Measurements from ENCODE around the gene HLA-G. TPM values are rescaled to one million over a fixed set of nuclear protein-coding genes. Genes with fewer than 3 reads are reported as not detected.

The HLA-G gene
- total RNA-seq, 1 experiment from 2014 or later = not detected

GRCh38 chr6:29816030-29816429, 11.6 kb upstream of the HLA-G start:
- CTCF ChIA-PET = interaction anchor here (1.1 kb wide), 1 partner anchor 78 kb away, joined by 3 read pairs; no protein-coding TSS in a partner anchor
- H3K9ac ChIP-seq (ENCODE audit: low read length) = no peak overlapping the region
- no peaks in the 10 kb centered on the region for H4K20me1 ChIP-seq (ENCODE audit: insufficient read depth)
- POLR2A ChIA-PET = interaction anchor here (0.6 kb wide), 1 partner anchor 59 kb away, joined by 3 read pairs; no protein-coding TSS in a partner anchor
- RAD21 ChIA-PET (ENCODE audit: low non-redundant PET in 1 of 2, low total read pairs in 2 of 2, uncharacterized antibody in 2 of 2, unreplicated experiment in 2 of 2) = no interaction called here
- no peaks in the 10 kb centered on the region for H3K27me3 ChIP-seq (ENCODE audit: insufficient read depth, low read length)
- H3K79me2 ChIP-seq (ENCODE audit: insufficient read depth, low read length) = no peaks in the 10 kb centered on the region
- no peaks in the 10 kb centered on the region for H3K9me2 ChIP-seq (ENCODE audit: insufficient read depth)
- H3K4me1 ChIP-seq (ENCODE audit: control insufficient read depth in 1 of 2, insufficient read depth in 2 of 2, low read length in 2 of 2) = peaks cover 0 to 19% of the 10 kb centered on the region in 2 experiments; a peak in 3 of 4 replicates
- no peak overlapping the region for H3K27ac ChIP-seq (ENCODE audit: low read depth, low read length)
- H3K36me3 ChIP-seq (ENCODE audit: control insufficient read depth in 1 of 2, insufficient read depth in 2 of 2, low read length in 2 of 2) = no peaks in the 10 kb centered on the region
- no peak for DNase-seq (ENCODE audit: low read depth, low spot score)
- no peak overlapping the region for H2AFZ ChIP-seq (ENCODE audit: low read depth, low read length, poor library complexity, severe bottlenecking)
- no peak for TF ChIP-seq CEBPB (IDR thresholded peaks at IDR 0.05; ENCODE audit: low read depth)
- TF ChIP-seq ZFX (IDR thresholded peaks at IDR 0.05) = no peak
- TF ChIP-seq ELF1 (IDR thresholded peaks at IDR 0.05; ENCODE audit: borderline replicate concordance, low read depth) = no peak
- no peak for TF ChIP-seq TCF7L2 (IDR thresholded peaks at IDR 0.05; ENCODE audit: borderline replicate concordance, extremely low read depth, insufficient read depth, insufficient read length)
- TF ChIP-seq, protein P1, sequence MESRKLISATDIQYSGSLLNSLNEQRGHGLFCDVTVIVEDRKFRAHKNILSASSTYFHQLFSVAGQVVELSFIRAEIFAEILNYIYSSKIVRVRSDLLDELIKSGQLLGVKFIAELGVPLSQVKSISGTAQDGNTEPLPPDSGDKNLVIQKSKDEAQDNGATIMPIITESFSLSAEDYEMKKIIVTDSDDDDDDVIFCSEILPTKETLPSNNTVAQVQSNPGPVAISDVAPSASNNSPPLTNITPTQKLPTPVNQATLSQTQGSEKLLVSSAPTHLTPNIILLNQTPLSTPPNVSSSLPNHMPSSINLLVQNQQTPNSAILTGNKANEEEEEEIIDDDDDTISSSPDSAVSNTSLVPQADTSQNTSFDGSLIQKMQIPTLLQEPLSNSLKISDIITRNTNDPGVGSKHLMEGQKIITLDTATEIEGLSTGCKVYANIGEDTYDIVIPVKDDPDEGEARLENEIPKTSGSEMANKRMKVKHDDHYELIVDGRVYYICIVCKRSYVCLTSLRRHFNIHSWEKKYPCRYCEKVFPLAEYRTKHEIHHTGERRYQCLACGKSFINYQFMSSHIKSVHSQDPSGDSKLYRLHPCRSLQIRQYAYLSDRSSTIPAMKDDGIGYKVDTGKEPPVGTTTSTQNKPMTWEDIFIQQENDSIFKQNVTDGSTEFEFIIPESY (IDR thresholded peaks at IDR 0.05; ENCODE audit: extremely low read depth, insufficient replicate concordance, low read length) = no peak
- no peak for TF ChIP-seq JUND (IDR thresholded peaks at IDR 0.05)
- no peak for TF ChIP-seq POLR2A (IDR thresholded peaks at IDR 0.05; ENCODE audit: borderline replicate concordance, extremely low read depth, insufficient read depth, insufficient read length)
- TF ChIP-seq YY1 (IDR thresholded peaks at IDR 0.05; ENCODE audit: extremely low read depth, insufficient replicate concordance, low read depth, low read length) = no peak
- TF ChIP-seq, protein P2, sequence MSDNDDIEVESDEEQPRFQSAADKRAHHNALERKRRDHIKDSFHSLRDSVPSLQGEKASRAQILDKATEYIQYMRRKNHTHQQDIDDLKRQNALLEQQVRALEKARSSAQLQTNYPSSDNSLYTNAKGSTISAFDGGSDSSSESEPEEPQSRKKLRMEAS (IDR thresholded peaks at IDR 0.05) = no peak
- TF ChIP-seq POLR2AphosphoS5 (IDR thresholded peaks at IDR 0.05; ENCODE audit: low read depth, low read length) = no peak
- TF ChIP-seq SIN3A (IDR thresholded peaks at IDR 0.05; ENCODE audit: low read depth) = no peak
- TF ChIP-seq RAD21 (IDR thresholded peaks at IDR 0.05; ENCODE audit: low read depth) = no peak
- TF ChIP-seq EGR1 (IDR thresholded peaks at IDR 0.05; ENCODE audit: low read depth) = no peak
- TF ChIP-seq ZNF274 (IDR thresholded peaks at IDR 0.05; ENCODE audit: low read depth, low read length) = no peak
- TF ChIP-seq, protein P3, sequence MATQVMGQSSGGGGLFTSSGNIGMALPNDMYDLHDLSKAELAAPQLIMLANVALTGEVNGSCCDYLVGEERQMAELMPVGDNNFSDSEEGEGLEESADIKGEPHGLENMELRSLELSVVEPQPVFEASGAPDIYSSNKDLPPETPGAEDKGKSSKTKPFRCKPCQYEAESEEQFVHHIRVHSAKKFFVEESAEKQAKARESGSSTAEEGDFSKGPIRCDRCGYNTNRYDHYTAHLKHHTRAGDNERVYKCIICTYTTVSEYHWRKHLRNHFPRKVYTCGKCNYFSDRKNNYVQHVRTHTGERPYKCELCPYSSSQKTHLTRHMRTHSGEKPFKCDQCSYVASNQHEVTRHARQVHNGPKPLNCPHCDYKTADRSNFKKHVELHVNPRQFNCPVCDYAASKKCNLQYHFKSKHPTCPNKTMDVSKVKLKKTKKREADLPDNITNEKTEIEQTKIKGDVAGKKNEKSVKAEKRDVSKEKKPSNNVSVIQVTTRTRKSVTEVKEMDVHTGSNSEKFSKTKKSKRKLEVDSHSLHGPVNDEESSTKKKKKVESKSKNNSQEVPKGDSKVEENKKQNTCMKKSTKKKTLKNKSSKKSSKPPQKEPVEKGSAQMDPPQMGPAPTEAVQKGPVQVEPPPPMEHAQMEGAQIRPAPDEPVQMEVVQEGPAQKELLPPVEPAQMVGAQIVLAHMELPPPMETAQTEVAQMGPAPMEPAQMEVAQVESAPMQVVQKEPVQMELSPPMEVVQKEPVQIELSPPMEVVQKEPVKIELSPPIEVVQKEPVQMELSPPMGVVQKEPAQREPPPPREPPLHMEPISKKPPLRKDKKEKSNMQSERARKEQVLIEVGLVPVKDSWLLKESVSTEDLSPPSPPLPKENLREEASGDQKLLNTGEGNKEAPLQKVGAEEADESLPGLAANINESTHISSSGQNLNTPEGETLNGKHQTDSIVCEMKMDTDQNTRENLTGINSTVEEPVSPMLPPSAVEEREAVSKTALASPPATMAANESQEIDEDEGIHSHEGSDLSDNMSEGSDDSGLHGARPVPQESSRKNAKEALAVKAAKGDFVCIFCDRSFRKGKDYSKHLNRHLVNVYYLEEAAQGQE (IDR thresholded peaks at IDR 0.05; ENCODE audit: low read depth) = no peak
- no peak for TF ChIP-seq SP1 (IDR thresholded peaks at IDR 0.05; ENCODE audit: low read depth)
- TF ChIP-seq, protein P4, sequence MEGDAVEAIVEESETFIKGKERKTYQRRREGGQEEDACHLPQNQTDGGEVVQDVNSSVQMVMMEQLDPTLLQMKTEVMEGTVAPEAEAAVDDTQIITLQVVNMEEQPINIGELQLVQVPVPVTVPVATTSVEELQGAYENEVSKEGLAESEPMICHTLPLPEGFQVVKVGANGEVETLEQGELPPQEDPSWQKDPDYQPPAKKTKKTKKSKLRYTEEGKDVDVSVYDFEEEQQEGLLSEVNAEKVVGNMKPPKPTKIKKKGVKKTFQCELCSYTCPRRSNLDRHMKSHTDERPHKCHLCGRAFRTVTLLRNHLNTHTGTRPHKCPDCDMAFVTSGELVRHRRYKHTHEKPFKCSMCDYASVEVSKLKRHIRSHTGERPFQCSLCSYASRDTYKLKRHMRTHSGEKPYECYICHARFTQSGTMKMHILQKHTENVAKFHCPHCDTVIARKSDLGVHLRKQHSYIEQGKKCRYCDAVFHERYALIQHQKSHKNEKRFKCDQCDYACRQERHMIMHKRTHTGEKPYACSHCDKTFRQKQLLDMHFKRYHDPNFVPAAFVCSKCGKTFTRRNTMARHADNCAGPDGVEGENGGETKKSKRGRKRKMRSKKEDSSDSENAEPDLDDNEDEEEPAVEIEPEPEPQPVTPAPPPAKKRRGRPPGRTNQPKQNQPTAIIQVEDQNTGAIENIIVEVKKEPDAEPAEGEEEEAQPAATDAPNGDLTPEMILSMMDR (IDR thresholded peaks at IDR 0.05 in 2 of 3, conservative IDR thresholded peaks at IDR 0.05 in 1 of 3; ENCODE audit: borderline replicate concordance in 1 of 3, insufficient read depth in 1 of 3, low read depth in 2 of 3, low read length in 2 of 3) = no peak
- no peak for TF ChIP-seq EZH2phosphoT487 (IDR thresholded peaks at IDR 0.05; ENCODE audit: borderline replicate concordance)
- TF ChIP-seq SRF (IDR thresholded peaks at IDR 0.05; ENCODE audit: low read depth) = no peak
- no peaks in the 10 kb centered on the region for H3K9me3 ChIP-seq (ENCODE audit: control insufficient read depth in 1 of 2, insufficient read depth in 1 of 2, low read depth in 1 of 2, low read length in 2 of 2)
- intact Hi-C loops (cut with micrococcal nuclease) = no loop called here
- no peak for ATAC-seq
- no peak overlapping the region for H3K4me2 ChIP-seq (ENCODE audit: low read length)
- BruUV-seq (replicated peaks) = no TSS peak
- H3K4me3 ChIP-seq (replicated peaks in 1 of 2; ENCODE audit: low read depth in 1 of 2, low read length in 2 of 2) = no peak overlapping the region

All from HCT116 (cell line).